GM23248 (cell line): ENCODE data around the gene EYA4.

Source experiments
- EZH2 ChIP-seq: fragments of 200-600 bp; sonication (generic); IDR thresholded peaks from 2 replicates; pipeline ENCODE4 v1.6.1; 2018; ENCODE audit warnings: antibody characterized with exemption, mild to moderate bottlenecking; ENCODE audit not compliant: insufficient read depth, poor library complexity, severe bottlenecking
- EZH2phosphoT487 ChIP-seq: fragments of 200-600 bp; sonication (generic); IDR thresholded peaks from 2 replicates; pipeline ENCODE4 v1.6.1; 2018; ENCODE audit warnings: antibody characterized with exemption, moderate library complexity, mild to moderate bottlenecking, low read depth; ENCODE audit not compliant: insufficient read depth

DNA sequence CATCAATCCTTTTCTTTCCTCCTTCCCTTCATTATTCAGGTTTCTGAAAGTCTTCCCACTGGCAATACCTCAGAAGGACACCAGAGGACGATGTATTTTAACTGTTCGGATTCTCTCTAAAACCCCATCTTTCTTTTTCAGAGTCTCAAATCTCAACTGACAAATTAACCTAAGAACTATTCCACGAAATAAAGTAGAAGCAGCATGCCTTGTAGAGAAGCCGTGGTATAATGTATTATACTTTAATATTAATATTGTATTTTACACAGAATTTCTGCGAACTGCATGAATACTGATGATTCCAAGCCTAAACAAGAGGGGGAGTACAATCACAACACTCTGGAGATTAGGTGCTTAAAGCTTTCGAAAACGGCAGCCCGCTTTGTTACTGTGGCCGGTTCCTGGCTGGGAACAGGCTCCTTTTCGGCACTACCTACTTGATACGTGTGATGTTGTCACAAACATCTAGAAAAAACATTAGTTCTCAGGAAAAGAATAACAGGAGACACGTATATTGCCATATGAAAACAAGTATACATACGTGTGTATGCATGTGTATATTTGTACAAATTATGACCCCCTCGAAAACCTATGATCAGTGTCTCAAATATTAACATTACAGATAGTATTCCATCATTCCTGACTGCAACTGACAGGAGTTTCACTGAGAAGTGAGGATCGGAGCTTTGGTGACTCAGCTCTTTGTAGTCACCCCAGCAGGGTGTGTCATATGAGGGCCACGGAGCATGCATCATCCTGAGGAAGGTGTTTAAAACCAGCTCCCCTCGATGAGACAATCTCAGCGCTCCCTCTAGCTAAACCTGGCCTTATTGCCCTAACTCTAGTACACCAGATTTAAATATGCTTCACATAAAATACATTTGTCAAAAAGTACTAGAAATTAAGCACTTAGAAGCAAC lies 328.1 kb downstream of the EYA4 start:
- no peak for TF ChIP-seq EZH2
- TF ChIP-seq EZH2phosphoT487, result no peak
